Measurements from ENCODE around the gene NEK5.
A peak's percentile ranks its signal among the peaks of the same experiment; 100 is the strongest.
"Not testable (repeated sequence)": the region's sequence is repeated elsewhere in the genome, so short reads cannot be mapped to it uniquely, and the experiment has no call there.

Gene NEK5

GRCh38 chr13:52067237-52067636, 61.6 kb downstream of the NEK5 start:
- FAIRE-seq, result no peak

- no peak for FAIRE-seq
Observed at GRCh38 chr13:52061587-52061986, 67.3 kb downstream of the NEK5 start.

GRCh38 chr13:52061064-52061463, 67.8 kb downstream of the NEK5 start:
- FAIRE-seq, result not testable (repeated sequence)

GRCh38 chr13:52053460-52053859, 75.4 kb downstream of the NEK5 start:
- no peak for FAIRE-seq

GRCh38 chr13:52051400-52051799, 77.5 kb downstream of the NEK5 start:
- FAIRE-seq, result no peak

GRCh38 chr13:52048516-52048915, 80.4 kb downstream of the NEK5 start:
- no peak for FAIRE-seq

GRCh38 chr13:52047463-52047862, 81.4 kb downstream of the NEK5 start:
- no peak for FAIRE-seq

- FAIRE-seq, result no peak
Observed at GRCh38 chr13:52043675-52044074, 85.2 kb downstream of the NEK5 start.

- no peak for FAIRE-seq
Observed at GRCh38 chr13:52036037-52036436, 92.8 kb downstream of the NEK5 start.

GRCh38 chr13:52034616-52035226, 94.2 kb downstream of the NEK5 start:
- FAIRE-seq, result no peak

GRCh38 chr13:52033039-52033438, 95.8 kb downstream of the NEK5 start:
- no peak for FAIRE-seq

GRCh38 chr13:52030401-52030800, 98.5 kb downstream of the NEK5 start:
- FAIRE-seq, result not testable (repeated sequence)

GRCh38 chr13:52029569-52029968, 99.3 kb downstream of the NEK5 start:
- no peak for FAIRE-seq

GRCh38 chr13:52027832-52028231, 101.0 kb downstream of the NEK5 start:
- FAIRE-seq, result no peak

- no peak for FAIRE-seq
Observed at GRCh38 chr13:52026246-52026626, 102.6 kb downstream of the NEK5 start.

GRCh38 chr13:52025475-52026245, 103.2 kb downstream of the NEK5 start:
- no peak for FAIRE-seq

- FAIRE-seq, result no peak
Observed at GRCh38 chr13:52024481-52024880, 104.4 kb downstream of the NEK5 start, which contains the start of gene UTP14C. UTP14C (plus strand) TSS chr13:52024691; CDS start chr13:52028805, 4,114 bp downstream.

GRCh38 chr13:52022356-52022755, 106.5 kb downstream of the NEK5 start:
- no peak for FAIRE-seq

- FAIRE-seq, result no peak
Observed at GRCh38 chr13:52020191-52020590, 108.7 kb downstream of the NEK5 start.

GRCh38 chr13:52016296-52016695, 112.6 kb downstream of the NEK5 start:
- FAIRE-seq, result no peak

- FAIRE-seq, result no peak
Observed at GRCh38 chr13:52012512-52012836, 116.4 kb downstream of the NEK5 start.

GRCh38 chr13:52011632-52012511, 117.0 kb downstream of the NEK5 start, which contains the start of gene ALG11:
ALG11 (plus strand) TSS chr13:52012398; CDS start chr13:52012419, 21 bp downstream.
- peak; percentile 97 for FAIRE-seq

GRCh38 chr13:52010890-52011631, 117.8 kb downstream of the NEK5 start, which contains the start of gene ATP7B:
ATP7B (minus strand) TSS chr13:52011450; CDS start chr13:52011337, 113 bp downstream.
- FAIRE-seq, result no peak

Measured in A204.1 (cell line).